ENCODE measurements around the gene MYOG.

- TF ChIP-seq, protein P1, sequence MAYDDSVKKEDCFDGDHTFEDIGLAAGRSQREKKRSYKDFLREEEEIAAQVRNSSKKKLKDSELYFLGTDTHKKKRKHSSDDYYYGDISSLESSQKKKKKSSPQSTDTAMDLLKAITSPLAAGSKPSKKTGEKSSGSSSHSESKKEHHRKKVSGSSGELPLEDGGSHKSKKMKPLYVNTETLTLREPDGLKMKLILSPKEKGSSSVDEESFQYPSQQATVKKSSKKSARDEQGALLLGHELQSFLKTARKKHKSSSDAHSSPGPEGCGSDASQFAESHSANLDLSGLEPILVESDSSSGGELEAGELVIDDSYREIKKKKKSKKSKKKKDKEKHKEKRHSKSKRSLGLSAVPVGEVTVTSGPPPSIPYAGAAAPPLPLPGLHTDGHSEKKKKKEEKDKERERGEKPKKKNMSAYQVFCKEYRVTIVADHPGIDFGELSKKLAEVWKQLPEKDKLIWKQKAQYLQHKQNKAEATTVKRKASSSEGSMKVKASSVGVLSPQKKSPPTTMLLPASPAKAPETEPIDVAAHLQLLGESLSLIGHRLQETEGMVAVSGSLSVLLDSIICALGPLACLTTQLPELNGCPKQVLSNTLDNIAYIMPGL (CRISPR knock-in tag; IDR thresholded peaks at IDR 0.05; ENCODE audit: borderline replicate concordance in 1 of 2, low read depth in 1 of 2): no peak
- TF ChIP-seq POLR2A (IDR thresholded peaks at IDR 0.05; ENCODE audit: insufficient read depth in 1 of 2, low read depth in 2 of 2, low read length in 2 of 2) (no peak), PLRG1 (conservative IDR thresholded peaks at IDR 0.05) (no peak), THRA (CRISPR knock-in tag; IDR thresholded peaks at IDR 0.05; ENCODE audit: borderline replicate concordance) (no peak), IKZF1 (IDR thresholded peaks at IDR 0.05) (no peak), PREB (CRISPR knock-in tag; IDR thresholded peaks at IDR 0.05) (no peak), BRCA1 (CRISPR knock-in tag; IDR thresholded peaks at IDR 0.05) (no peak), KDM1A (CRISPR knock-in tag; IDR thresholded peaks at IDR 0.05) (no peak), SOX13 (IDR thresholded peaks at IDR 0.05) (no peak), SOX13 (CRISPR knock-in tag; conservative IDR thresholded peaks at IDR 0.05 in 1 of 2, IDR thresholded peaks at IDR 0.05 in 1 of 2) (no peak), EZH2 (conservative IDR thresholded peaks at IDR 0.05; ENCODE audit: low read depth, low read length) (no peak), USF2 (IDR thresholded peaks at IDR 0.05; ENCODE audit: low read depth, low read length) (no peak), USF2 (CRISPR knock-in tag; IDR thresholded peaks at IDR 0.05; ENCODE audit: borderline replicate concordance) (no peak)
Measured at GRCh38 chr1:203063287-203063686, 22.5 kb downstream of the MYOG start.
